GM18909 (cell line): ENCODE measurements around the gene CACNB2.

Source experiments
- ATAC-seq: cut with Tn5 transposase; IDR thresholded peaks from one replicate; pipeline ENCODE4 v1.9.1; 2021; ENCODE audit warnings: mild to moderate bottlenecking; ENCODE audit not compliant: unreplicated experiment, poor library complexity

Gene CACNB2

DNA sequence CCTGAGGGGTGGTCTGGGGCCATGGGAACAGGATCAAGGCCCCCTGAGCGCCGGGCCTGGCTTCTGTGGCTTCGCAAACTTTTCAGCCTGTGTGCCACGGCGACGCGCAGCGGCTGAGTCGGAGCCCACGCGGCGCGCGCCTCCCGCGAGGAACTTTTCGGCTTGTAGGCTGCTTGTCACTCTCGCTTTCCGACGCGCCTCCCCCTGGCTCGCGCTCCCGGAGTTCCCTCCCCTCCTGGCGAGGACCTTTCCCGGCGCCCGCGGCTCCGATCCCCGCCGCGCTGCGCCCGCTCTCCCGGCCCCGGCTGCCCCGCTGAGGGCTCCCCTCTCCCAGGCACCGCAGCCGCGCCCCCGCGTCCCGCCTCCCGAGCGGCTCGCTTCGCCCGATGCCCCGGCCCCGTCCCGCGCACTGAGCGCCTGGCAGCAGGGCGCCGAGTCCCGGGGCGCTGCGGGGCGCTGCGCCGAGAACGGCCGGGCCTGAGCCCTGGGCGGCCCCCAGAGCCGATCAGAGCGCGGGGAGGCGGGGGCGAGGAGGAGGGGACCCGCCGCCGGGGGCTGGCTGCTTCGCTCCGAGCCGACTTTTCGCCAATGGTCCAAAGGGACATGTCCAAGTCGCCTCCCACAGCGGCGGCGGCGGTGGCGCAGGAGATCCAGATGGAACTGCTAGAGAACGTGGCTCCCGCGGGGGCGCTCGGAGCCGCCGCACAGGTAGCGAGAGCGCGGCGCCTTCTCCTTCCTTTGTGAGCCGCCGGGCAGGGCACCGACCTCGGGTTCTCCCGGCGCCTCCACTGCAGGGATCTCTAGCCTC lies at the start of gene CACNB2:
TSS of gene CACNB2 (plus strand) at position 276 of the 808 bp plus-strand sequence.
- ATAC-seq, result no peak

GRCh38 chr10:18094332-18094731 lies 45.9 kb upstream of the CACNB2 start:
- no peak for ATAC-seq

- ATAC-seq, result no peak
These were observed 45.4 kb upstream of the CACNB2 start for GRCh38 chr10:18094793-18095192.

DNA sequence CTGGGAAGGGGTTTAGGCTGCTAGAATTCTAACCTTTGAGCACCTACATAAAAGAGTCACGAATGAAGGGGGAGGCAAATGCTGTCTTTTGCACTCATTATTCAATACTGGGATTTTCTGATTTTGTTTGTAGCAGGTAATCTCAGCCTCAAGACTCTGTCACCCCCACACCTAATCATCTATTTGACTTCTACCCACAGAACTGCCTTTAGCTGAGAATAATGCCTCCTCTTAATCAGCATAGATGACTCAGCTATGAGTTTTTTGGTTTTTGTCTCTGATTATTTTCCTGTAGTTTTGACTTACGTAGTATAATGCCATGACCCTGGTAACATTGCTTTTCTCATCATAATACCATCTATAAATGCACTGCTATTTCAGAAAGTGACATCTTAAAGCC lies 42.7 kb upstream of the CACNB2 start:
- ATAC-seq, result no peak

- no peak for ATAC-seq
These were observed 42.0 kb upstream of the CACNB2 start for GRCh38 chr10:18098201-18098600.

GRCh38 chr10:18099415-18099814 lies 40.8 kb upstream of the CACNB2 start:
- no peak for ATAC-seq

- no peak for ATAC-seq
These were observed 39.6 kb upstream of the CACNB2 start for GRCh38 chr10:18100669-18101068.

- no peak for ATAC-seq
These were observed 37.8 kb upstream of the CACNB2 start for GRCh38 chr10:18102404-18102803.

DNA sequence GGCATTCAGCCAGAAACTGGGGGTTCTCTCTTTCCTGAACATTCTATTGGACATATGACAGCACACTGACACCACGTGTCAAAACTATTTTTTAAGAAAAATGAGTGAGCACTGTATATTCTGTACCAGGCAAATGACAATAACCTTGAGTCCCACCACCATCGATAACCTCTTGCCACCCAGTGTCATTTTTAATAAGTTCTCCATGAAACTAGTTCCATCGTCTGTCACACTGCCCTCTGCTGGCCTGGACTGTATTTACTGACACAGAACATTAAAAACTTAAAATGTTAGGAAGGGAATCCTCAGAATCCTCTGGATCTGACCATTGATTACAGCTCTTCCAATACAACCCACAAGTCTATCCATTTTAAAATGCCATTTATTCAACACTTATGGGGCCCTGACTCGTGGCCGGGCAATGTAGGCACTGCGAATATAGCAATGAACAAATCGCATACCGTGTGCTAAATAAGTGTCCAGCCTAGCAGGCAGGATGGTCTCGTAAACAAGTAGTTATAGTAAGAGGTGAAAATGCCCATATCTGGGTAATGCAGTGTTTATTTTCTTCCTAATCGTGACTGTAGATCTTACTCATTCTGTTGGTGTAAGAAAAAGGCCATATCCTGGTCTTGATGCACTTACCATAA lies 35.9 kb upstream of the CACNB2 start:
- no peak for ATAC-seq

DNA sequence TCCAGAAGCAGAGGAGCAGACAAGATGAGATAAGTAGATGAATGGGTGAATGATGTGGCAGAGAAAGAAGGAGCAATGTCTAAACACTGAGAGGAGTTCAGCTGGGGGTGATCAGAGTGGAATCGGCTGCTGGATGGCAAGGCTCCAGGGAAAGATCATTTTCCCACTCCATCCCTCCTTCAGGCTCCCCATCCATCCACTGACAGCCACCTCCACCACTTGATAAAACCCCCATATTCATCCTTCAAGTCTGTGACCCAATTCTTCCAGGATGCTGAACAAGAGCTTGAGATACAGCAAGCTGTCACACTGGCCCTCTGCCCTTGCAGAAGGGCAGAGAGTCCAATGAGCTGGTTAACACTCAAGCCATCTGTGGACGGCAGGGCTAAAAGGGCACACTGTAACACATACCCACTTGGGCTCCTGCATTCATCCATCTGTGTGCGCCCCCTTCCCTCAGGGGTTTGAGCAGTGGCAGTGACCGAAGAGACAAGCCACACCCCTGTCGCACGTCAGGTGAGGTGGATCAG lies 30.8 kb upstream of the CACNB2 start:
- no peak for ATAC-seq

GRCh38 chr10:18113881-18114280 lies 26.3 kb upstream of the CACNB2 start:
- no peak for ATAC-seq

- no peak for ATAC-seq
These were observed 22.9 kb upstream of the CACNB2 start for GRCh38 chr10:18117276-18117675.

DNA sequence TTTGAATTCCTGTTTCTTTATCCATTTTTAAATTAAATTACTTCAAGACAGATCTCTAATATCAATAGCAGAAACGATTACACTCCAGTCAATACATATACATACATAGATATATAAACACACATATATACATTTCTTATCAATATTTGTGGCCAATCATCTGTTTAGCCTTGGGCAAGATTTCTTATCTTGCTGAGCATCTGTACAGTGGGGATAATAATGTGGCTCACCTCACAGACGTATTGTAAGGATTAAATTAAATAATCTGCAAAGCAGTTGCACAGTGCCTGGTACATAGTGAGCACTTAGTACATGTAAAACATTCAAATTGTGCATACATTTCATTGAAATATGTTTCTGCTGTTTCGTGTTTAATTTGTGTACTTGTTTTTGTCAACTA lies 17.5 kb upstream of the CACNB2 start:
- no peak for ATAC-seq

- ATAC-seq, result no peak
These were observed 7.2 kb upstream of the CACNB2 start for GRCh38 chr10:18133046-18133445.

GRCh38 chr10:18134509-18134908 lies 5.7 kb upstream of the CACNB2 start:
- no peak for ATAC-seq

GRCh38 chr10:18134921-18135320 lies 5.3 kb upstream of the CACNB2 start:
- no peak for ATAC-seq

DNA sequence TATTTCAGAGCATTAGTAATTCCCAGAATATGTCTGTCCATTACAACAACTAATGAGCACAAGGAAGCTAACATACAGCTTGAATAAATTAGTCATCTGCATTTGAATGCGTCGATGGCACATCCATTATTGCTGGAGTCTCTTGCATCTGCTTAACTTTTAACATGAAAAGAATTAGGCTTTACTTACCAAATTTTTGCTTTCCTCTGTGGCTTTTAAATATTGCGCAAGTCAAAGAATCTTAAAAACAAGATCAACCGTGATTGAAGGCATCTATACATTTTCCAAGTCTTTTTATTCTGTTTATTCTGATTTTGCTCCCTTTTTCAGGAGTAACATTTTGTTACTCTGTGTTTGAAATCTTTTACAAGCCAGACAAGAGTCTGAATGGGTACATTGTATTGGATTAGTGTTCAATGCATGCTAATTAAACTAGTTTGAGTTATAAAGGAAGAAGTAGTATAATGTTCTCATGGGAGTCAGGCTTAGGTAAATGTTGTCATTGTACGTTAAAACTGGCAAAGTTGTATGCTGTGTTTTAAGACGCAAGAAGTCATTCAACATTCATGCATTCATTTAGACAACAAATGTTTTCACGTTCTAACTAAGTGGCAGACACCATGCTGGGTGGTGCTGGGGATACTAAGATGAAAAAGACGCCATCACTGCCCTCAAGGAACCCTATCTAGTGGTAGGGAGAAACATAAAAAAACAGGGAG lies 4.0 kb upstream of the CACNB2 start:
- no peak for ATAC-seq

GRCh38 chr10:18137111-18137510 lies 3.1 kb upstream of the CACNB2 start:
- no peak for ATAC-seq

DNA sequence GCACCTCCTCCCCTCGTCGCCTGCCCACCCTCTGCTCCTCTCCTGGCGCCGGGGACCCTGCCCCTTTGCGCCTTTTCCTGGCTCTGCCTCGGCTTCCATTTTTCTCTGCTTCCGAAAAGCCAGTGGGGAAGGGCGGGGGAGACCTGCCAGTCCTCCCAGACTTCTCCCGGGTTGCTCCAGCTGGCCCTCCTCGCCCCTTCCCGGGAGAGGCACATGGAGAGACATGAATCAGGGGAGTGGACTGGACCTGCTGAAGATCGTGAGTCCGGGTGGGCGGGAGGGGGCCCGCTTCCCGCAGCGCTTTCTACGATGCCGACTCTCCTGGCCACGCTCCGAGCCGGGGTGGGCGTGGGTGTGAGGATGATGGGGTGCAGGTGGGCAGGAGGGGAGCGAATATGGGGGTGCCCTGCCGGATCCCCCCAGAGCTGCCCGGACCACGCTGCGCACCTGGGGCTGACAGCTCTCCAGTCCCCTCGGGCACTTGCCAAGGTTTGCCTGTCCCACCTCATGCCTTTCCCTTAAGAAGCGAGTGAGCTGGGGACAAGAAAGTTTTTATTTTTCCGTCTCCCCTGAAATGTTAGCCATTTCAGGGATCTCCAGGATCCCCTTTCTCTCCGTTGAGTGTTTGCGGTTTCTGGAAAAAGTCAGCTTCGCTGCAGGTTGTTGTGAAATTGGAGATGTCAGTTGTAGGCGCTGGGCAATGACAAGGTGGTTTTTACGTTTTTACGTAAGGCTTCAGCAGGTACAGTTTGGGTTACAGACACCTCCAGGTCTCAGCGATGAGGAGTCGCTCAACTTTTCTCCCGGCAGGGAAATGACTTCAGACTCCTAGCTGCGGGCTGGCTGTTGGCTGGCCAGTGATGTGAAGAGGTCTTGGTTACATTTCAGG lies 977 bp downstream of the CACNB2 start:
- no peak for ATAC-seq

- ATAC-seq, result no peak
These were observed 1.9 kb downstream of the CACNB2 start for GRCh38 chr10:18142151-18142550.
